MCF 10A (cell line): ENCODE measurements around the gene ATF6B. TPM values are rescaled to one million over a fixed set of nuclear protein-coding genes. Genes with fewer than 3 reads are reported as not detected.
"Not testable (repeated sequence)": the region's sequence is repeated elsewhere in the genome, so short reads cannot be mapped to it uniquely, and the experiment has no call there.

Source experiments
- BruUV-seq: library from RNA; stranded (reverse); fragments of 400-500 nt; replicated peaks from 2 replicates; lab custom pipeline; 2021; lab: Mats Ljungman, UMichigan
- CTCF ChIA-PET: fragments of 300-600 bp; sonication (Branson Sonifier 250); formaldehyde crosslinking; extraction: SDS; loops from one replicate; lab custom pipeline; 2021; ENCODE audit warnings: antibody characterized with exemption, inconsistent platforms; lab: Yijun Ruan, JAX
- POLR2A ChIA-PET: fragments of 300-600, 350-650 bp; sonication (Branson Sonifier 250); formaldehyde crosslinking; extraction: SDS; loops from one replicate; lab custom pipeline; 2020; ENCODE audit warnings: antibody characterized with exemption, inconsistent platforms; lab: Yijun Ruan, JAX
- DNase-seq: peaks from one replicate; pipeline ENCODE4 v3.0.0-alpha.2; 2018; ENCODE audit not compliant: unreplicated experiment
- H3K27ac Mint-ChIP-seq: one replicate; pipeline ENCODE4 v1.8.0; 2022; ENCODE audit warnings: mild to moderate bottlenecking, low read depth, mixed read lengths; ENCODE audit not compliant: unreplicated experiment
- H3K27me3 Mint-ChIP-seq: one replicate; pipeline ENCODE4 v1.8.0; 2022; ENCODE audit warnings: mixed read lengths; ENCODE audit not compliant: insufficient read depth, unreplicated experiment
- H3K36me3 Mint-ChIP-seq: one replicate; pipeline ENCODE4 v1.8.0; 2022; ENCODE audit warnings: mild to moderate bottlenecking, moderate library complexity, mixed read lengths; ENCODE audit not compliant: insufficient read depth, unreplicated experiment
- H3K4me1 Mint-ChIP-seq: one replicate; pipeline ENCODE4 v1.8.0; 2022; ENCODE audit warnings: mixed read lengths; ENCODE audit not compliant: insufficient read depth, unreplicated experiment
- H3K4me3 Mint-ChIP-seq: one replicate; pipeline ENCODE4 v1.8.0; 2022; ENCODE audit warnings: mild to moderate bottlenecking, moderate library complexity, mixed read lengths; ENCODE audit not compliant: unreplicated experiment
- H3K9me3 Mint-ChIP-seq: one replicate; pipeline ENCODE4 v1.8.0; 2022; ENCODE audit warnings: mixed read lengths; ENCODE audit not compliant: unreplicated experiment
- CTCF ChIP-seq: fragments of 200-600 bp; IDR thresholded peaks from one replicate; pipeline ENCODE4 v1.8.0; 2022; ENCODE audit warnings: antibody characterized with exemption, mild to moderate bottlenecking; ENCODE audit not compliant: unreplicated experiment
- intact Hi-C: fragments of 100-400 bp; cut with micrococcal nuclease; formaldehyde crosslinking; loops from 2 replicates; pipeline ENCODE4 v1.14.1; 2022
- total RNA-seq: library from RNA; stranded (reverse); gene quantifications from 2 replicates; pipeline ENCODE4 v1.2.3, GENCODE V29; 2022

The ATF6B gene
- total RNA-seq, 1 experiment from 2014 or later = 65.6 TPM

- intact Hi-C loops = no loop called here
- H3K4me1 Mint-ChIP-seq = peaks cover under 1% of the 10 kb centered on the region
- CTCF ChIA-PET = interaction anchor here (0.5 to 1.7 kb wide), 3 partner anchors 20 to 176 kb away, joined by 3 to 5 read pairs (median 5); no protein-coding TSS in a partner anchor
- POLR2A ChIA-PET = interaction anchor here (0.7 kb wide), 1 partner anchor 16 kb away, joined by 5 read pairs; no protein-coding TSS in a partner anchor
- H3K4me3 Mint-ChIP-seq = no peak overlapping the region
- no peak for DNase-seq
- no TSS peak for BruUV-seq
- H3K27ac Mint-ChIP-seq = no peak overlapping the region
- no peaks in the 10 kb centered on the region for H3K9me3 Mint-ChIP-seq
- peaks cover 12% of the 10 kb centered on the region for H3K36me3 Mint-ChIP-seq
- peaks cover 7% of the 10 kb centered on the region for H3K27me3 Mint-ChIP-seq
- TF ChIP-seq CTCF = no peak
Measured at GRCh38 chr6:32070814-32071543, 57.1 kb downstream of the ATF6B start.

- CTCF ChIA-PET = interaction anchor here (0.5 to 1.7 kb wide), 7 partner anchors 14 to 883 kb away, joined by 3 to 5 read pairs (median 3); no protein-coding TSS in a partner anchor
- no peaks in the 10 kb centered on the region for H3K9me3 Mint-ChIP-seq
- H3K27ac Mint-ChIP-seq = no peak overlapping the region
- BruUV-seq = no TSS peak
- H3K27me3 Mint-ChIP-seq = peaks cover 7% of the 10 kb centered on the region
- POLR2A ChIA-PET = no interaction called here
- no peak for TF ChIP-seq CTCF
- no peaks in the 10 kb centered on the region for H3K4me1 Mint-ChIP-seq
- intact Hi-C loops = no loop called here
- DNase-seq = no peak
- no peak overlapping the region for H3K4me3 Mint-ChIP-seq
- H3K36me3 Mint-ChIP-seq = peaks cover 6% of the 10 kb centered on the region
Measured at GRCh38 chr6:32069878-32070515, 58.0 kb downstream of the ATF6B start.

GRCh38 chr6:32069460-32069859 lies 58.6 kb downstream of the ATF6B start:
- Mint-ChIP-seq H3K27ac (no peak overlapping the region), H3K4me1 (no peaks in the 10 kb centered on the region), H3K36me3 (peaks cover 6% of the 10 kb centered on the region), H3K27me3 (peaks cover 7% of the 10 kb centered on the region), H3K9me3 (no peaks in the 10 kb centered on the region), H3K4me3 (no peak overlapping the region)
- DNase-seq = no peak
- ChIA-PET CTCF (interaction anchor here (0.7 to 1.7 kb wide), 4 partner anchors 15 to 180 kb away, joined by 3 to 5 read pairs (median 3); no protein-coding TSS in a partner anchor), POLR2A (no interaction called here)
- no peak for TF ChIP-seq CTCF
- no TSS peak for BruUV-seq
- intact Hi-C loops = no loop called here

GRCh38 chr6:32068867-32069266 lies 59.2 kb downstream of the ATF6B start:
- ChIA-PET CTCF (no interaction called here), POLR2A (no interaction called here)
- Mint-ChIP-seq H3K4me3 (no peak overlapping the region), H3K36me3 (peaks cover 6% of the 10 kb centered on the region), H3K4me1 (no peaks in the 10 kb centered on the region), H3K27ac (no peak overlapping the region), H3K27me3 (peaks cover 7% of the 10 kb centered on the region), H3K9me3 (no peaks in the 10 kb centered on the region)
- no peak for TF ChIP-seq CTCF
- intact Hi-C loops = no loop called here
- no TSS peak for BruUV-seq
- DNase-seq = no peak

GRCh38 chr6:32068315-32068714 lies 59.7 kb downstream of the ATF6B start:
- H3K27ac Mint-ChIP-seq, H3K4me1 Mint-ChIP-seq, H3K9me3 Mint-ChIP-seq, BruUV-seq, POLR2A ChIA-PET, CTCF ChIA-PET, DNase-seq, intact Hi-C loops, H3K27me3 Mint-ChIP-seq, H3K36me3 Mint-ChIP-seq, H3K4me3 Mint-ChIP-seq: not testable (repeated sequence)

- POLR2A ChIA-PET, H3K27ac Mint-ChIP-seq, BruUV-seq, intact Hi-C loops, CTCF ChIA-PET, H3K4me1 Mint-ChIP-seq, DNase-seq, H3K9me3 Mint-ChIP-seq, H3K36me3 Mint-ChIP-seq, H3K27me3 Mint-ChIP-seq, H3K4me3 Mint-ChIP-seq: not testable (repeated sequence)
Measured at GRCh38 chr6:32067521-32067920, 60.5 kb downstream of the ATF6B start.
